Renal cortical epithelial cell (primary cell): Measurements from ENCODE around the gene NUP98. TPM values are rescaled to one million over a fixed set of nuclear protein-coding genes. Genes with fewer than 3 reads are reported as not detected.
A peak's percentile ranks its signal among the peaks of the same experiment; 100 is the strongest.
"Not testable (repeated sequence)": the region's sequence is repeated elsewhere in the genome, so short reads cannot be mapped to it uniquely, and the experiment has no call there.

Experiments used
- DNase-seq: peaks from one replicate; pipeline ENCODE4 v3.0.0-alpha.2; 2011; ENCODE audit warnings: low read depth
- total RNA-seq: library from RNA; depleted of rRNA; stranded (reverse); fragments of >200 nt; gene quantifications from 2 replicates; pipeline ENCODE4 v1.2.3, GENCODE V29; 2014

NUP98 gene
- total RNA-seq, 1 donor from 2014 or later, result 125 TPM

GRCh38 chr11:3826721-3827120 lies 29.4 kb upstream of the NUP98 start:
- no peak for DNase-seq

- no peak for DNase-seq
These were observed 28.3 kb upstream of the NUP98 start for GRCh38 chr11:3825473-3826154.

DNA sequence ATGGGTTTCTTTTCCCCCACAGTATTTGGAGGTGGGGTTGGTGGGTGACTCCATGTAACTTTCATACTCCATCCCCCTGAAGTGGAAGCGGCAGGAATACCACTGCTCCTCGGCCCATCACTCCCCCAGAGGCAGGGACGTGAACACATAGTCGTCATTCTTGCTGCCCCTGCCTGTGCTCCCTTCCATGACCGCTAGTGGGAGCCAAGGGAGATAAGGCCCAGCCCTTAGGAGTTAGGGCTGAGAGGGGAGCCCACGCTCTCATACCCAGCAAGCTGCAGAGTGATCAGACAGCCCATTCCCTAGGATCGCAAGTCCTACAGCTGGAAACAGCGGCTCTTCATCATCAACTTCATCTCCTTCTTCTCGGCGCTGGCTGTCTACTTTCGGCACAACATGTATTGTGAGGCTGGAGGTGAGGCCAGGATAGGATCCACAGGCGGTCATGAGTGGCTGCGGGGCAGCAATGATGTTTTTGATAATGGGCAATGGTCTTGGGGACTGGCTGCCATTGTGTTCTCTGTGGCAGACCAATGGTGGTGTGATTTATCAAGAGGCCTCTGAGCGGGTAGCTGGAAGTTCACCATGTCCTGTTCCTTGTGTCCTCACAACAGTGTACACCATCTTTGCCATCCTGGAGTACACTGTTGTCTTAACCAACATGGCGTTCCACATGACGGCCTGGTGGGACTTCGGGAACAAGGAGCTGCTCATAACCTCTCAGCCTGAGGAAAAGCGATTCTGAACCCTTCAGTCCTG lies 27.5 kb upstream of the NUP98 start:
- DNase-seq, result no peak

DNA sequence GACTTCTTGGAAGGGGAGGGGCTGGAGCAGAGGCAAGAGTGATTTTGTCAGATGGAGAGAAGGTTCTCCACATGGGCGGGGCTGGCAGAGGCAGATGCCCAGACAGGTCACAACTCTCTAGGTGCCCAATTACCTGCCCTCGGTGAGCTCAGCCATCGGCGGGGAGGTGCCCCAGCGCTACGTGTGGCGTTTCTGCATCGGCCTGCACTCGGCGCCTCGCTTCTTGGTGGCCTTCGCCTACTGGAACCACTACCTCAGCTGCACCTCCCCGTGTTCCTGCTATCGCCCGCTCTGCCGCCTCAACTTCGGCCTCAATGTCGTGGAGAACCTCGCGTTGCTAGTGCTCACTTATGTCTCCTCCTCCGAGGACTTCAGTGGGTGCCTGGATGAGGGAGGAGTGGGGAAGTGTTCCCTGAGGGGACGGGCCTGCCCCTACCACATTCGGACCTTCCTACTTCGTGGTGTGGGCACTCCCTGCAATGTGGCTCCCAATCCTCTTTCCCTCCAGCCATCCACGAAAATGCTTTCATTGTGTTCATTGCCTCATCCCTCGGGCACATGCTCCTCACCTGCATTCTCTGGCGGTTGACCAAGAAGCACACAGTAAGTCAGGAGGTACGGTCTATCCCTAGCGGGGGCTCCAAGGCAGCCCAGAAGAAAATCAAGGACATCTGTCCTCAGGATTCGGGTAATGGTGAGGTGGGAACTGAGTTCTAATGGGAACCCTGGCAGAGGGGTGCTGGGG lies 26.6 kb upstream of the NUP98 start:
- no peak for DNase-seq

GRCh38 chr11:3823303-3823702 lies 25.9 kb upstream of the NUP98 start:
- DNase-seq, result peak; percentile 77

DNA sequence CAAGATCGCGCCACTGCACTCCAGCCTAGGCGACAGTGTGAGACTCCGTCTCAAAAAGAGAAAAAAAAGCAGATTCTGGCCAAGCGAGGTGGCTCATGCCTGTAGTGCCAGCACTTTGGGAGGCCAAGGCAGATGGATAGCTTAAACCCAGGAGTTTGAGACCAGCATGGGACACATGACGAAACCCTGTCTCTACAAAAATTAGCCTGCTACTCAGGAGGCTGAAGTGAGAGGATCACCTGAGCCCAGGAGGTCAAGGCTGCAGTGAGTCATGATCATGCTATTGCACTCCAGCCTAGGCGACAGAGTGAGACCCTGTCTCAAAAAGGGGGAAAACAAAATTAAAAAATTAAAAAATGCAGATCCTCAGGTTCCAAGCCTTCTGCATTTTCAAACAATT lies 25.0 kb upstream of the NUP98 start:
- DNase-seq, result no peak

DNA sequence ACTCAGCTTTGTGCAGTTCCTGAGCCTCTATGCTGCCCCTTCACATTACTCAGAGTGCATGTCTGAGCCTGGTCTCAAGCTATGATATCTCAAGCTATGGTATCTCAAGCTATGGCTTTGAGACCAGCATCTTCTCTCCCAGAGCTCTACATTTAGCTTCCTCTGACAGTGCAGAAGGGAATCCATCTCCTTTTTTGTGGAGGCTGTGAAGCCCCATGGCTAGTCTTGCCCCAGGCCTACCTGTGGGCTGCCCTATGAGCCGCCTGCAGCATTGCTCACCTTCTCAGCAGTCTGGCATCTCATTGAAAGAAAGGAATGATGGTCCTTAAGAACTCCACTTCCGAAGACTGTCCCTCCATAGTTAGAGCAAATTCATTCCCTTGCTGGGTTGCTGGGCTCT lies 23.6 kb upstream of the NUP98 start:
- no peak for DNase-seq

DNA sequence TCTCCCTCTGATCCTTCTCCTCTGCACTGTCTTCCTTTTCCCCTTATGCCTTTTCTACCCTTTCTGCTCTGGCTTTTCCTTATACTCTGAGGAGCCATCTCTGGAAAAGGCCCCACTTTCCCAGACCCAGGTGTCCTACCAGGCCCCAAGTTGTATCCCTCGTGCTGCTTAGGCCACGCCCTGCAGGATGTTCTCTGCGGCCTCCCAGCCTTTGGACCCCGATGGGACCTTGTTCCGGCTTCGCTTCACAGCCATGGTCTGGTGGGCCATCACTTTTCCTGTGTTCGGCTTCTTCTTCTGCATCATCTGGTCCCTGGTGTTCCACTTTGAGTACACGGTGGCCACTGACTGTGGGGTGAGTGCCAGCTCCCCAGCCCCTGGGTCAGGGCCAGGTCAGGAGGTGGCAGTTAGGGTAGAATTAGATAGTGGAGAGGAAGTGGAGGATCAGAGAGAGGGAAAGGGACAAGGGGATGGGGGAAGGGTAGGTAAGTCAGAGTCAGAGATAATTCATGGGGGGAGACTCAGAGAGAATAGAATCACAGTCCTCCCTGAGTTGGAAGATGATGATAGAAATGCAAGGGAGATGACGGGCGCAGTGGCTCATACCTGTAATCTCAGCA lies 19.9 kb upstream of the NUP98 start:
- no peak for DNase-seq

DNA sequence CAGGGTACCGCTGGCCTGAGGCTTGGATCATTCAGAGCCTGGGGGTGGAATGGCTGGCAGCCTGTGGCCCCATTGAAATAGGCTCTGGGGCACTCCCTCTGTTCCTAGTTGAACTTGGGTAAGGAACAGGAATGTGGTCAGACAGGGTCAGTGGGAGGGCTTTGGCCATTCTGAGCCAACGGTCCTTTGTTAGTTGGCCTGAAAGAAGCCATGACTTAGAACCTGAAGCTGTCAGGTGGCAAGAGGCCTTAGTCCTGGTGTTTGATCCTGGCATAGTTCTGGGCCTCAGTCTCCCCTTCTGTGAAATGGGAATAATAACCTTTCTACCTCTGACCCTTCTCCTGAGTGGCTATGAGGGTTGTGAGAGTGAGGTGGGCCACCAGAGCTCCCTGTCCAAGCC lies 19.3 kb upstream of the NUP98 start:
- no peak for DNase-seq

DNA sequence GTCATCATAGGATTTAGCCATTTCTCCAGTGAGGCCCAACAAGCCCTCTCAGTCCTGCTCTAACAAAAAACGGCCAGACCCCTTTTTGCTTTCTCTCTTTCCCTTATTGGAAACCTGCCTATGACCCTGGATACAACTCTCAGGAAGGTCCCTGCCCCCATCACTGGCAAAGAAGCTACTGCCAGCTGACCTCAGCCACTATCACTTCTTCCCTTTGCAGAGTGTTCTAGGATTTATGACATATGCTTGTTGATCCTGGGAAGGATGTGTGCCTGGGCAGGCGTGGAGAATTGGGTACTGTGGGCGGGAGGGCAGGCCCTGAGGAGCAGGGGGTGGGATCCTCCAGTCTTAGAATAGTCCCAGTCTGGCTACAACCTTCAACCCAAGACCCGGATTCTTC lies 18.5 kb upstream of the NUP98 start:
- DNase-seq, result no peak

GRCh38 chr11:3814832-3815231 lies 17.5 kb upstream of the NUP98 start:
- not testable (repeated sequence) for DNase-seq

- no peak for DNase-seq
These were observed 13.6 kb upstream of the NUP98 start for GRCh38 chr11:3810951-3811350.

- DNase-seq, result no peak
These were observed 13.1 kb upstream of the NUP98 start for GRCh38 chr11:3810446-3810845.

GRCh38 chr11:3809624-3809928 lies 12.2 kb upstream of the NUP98 start:
- no peak for DNase-seq

- DNase-seq, result peak; percentile 83
These were observed 11.7 kb upstream of the NUP98 start for GRCh38 chr11:3808861-3809623.

GRCh38 chr11:3807909-3808860 lies 10.8 kb upstream of the NUP98 start, which contains the start of gene PGAP2:
TSS of gene PGAP2 (plus strand) at chr11:3808560. CDS start at chr11:3811260, 2,700 bp downstream.
- peak; percentile 42 for DNase-seq

- peak; percentile 77 for DNase-seq
These were observed 6.6 kb upstream of the NUP98 start for GRCh38 chr11:3803726-3804495.

DNA sequence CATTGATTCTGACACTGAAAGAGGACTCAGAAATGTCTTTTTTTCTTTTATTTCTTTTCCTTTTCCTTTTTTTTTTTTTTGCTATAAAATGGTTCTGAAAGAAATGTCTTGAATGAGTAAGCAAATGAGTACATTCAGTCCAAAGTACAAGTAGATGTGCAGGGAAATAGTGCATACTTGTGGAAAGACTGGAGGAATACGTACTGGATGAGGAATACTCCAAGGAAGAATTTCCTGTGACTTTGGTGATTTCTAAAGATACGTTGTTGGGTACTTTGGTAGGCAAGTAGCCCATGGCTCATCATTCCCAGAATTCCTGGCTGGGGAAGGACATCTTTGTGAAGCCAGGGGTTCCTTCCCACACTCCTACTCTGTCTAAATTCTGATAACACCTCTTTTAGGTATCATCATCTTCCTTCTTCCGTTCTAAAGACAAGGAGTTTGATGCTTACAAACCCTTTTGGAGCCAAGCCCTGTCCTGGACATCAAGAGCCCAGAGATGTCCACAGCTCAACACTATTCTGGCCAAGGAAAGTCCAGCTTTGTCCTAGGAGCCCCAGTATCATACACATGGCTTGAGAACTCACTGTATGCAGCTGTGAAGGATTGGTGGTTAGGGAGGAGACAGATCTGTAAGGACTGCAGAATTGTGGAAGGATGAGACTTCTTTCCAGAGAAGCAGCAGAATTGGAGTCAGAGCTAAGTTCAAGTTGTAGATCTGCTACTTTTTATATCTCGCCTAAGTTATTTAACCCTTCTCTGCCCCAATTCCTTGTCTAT lies 4.8 kb upstream of the NUP98 start:
- peak; percentile 88 for DNase-seq

DNA sequence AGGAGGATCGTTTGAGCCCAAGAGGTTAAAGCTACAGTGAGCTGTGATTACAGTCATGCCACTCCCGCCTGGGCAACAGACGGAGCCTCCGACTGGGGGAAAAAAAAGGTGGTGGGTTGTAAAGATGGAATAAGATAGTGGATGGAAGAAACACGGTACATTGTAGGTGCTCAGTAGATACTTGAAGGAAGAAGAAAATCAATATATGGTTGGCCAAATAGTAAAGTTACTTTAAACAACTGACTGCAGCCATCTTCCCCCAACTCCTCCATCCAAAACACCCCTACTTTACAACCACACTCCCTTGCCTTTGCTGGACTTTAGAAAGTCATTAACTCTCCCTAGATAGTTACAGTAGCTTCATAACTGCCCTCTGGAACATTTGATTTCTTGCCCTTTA lies 2.5 kb upstream of the NUP98 start:
- DNase-seq, result no peak
